Measurements from ENCODE around the gene DEPDC5. TPM values are rescaled to one million over a fixed set of nuclear protein-coding genes. Genes with fewer than 3 reads are reported as not detected.

DEPDC5 gene
- total RNA-seq, 3 donors from 2014 or later: 48.7 to 53.1 (median 49.5) TPM

- DNase-seq (no peak), ATAC-seq (no peak)
- intact Hi-C loops (cut with DNase I, micrococcal nuclease): no loop called here
- Histone ChIP-seq H3K36me3 (ENCODE audit: low read depth) (no peaks in the 10 kb centered on the region), H3K4me3 (no peak overlapping the region), H3K4me1 (ENCODE audit: low read depth) (peaks cover 9% of the 10 kb centered on the region), H3K9me3 (no peaks in the 10 kb centered on the region)
- TF ChIP-seq CTCF (IDR thresholded peaks at IDR 0.05): no peak
Measured at GRCh38 chr22:31876156-31876920, 122.5 kb downstream of the DEPDC5 start.

- H3K4me3 ChIP-seq: no peak overlapping the region
- H3K9me3 ChIP-seq: no peaks in the 10 kb centered on the region
- DNase-seq (no peak), ATAC-seq (no peak)
- no peak for TF ChIP-seq CTCF (IDR thresholded peaks at IDR 0.05)
- intact Hi-C loops (cut with DNase I, micrococcal nuclease): no loop called here
- no peaks in the 10 kb centered on the region for H3K4me1 ChIP-seq (ENCODE audit: low read depth)
- no peaks in the 10 kb centered on the region for H3K36me3 ChIP-seq (ENCODE audit: low read depth)
Measured at GRCh38 chr22:31879585-31879984, 125.8 kb downstream of the DEPDC5 start.

GRCh38 chr22:31881200-31881599 lies 127.4 kb downstream of the DEPDC5 start:
- Histone ChIP-seq H3K4me1 (ENCODE audit: low read depth) (no peaks in the 10 kb centered on the region), H3K36me3 (ENCODE audit: low read depth) (no peaks in the 10 kb centered on the region), H3K4me3 (no peak overlapping the region), H3K9me3 (no peaks in the 10 kb centered on the region)
- ATAC-seq: peak; percentile 80
- no peak for TF ChIP-seq CTCF (IDR thresholded peaks at IDR 0.05)
- peak in 1 of 3 donors; percentile 16 for DNase-seq
- intact Hi-C loops (cut with DNase I, micrococcal nuclease): no loop called here

- DNase-seq: no peak
- intact Hi-C loops (cut with DNase I, micrococcal nuclease): no loop called here
- peak; percentile 77 for ATAC-seq
Measured at GRCh38 chr22:31881865-31882264, 128.0 kb downstream of the DEPDC5 start.

GRCh38 chr22:31882971-31883370 lies 129.2 kb downstream of the DEPDC5 start:
- intact Hi-C loops (cut with DNase I, micrococcal nuclease): no loop called here
- no peaks in the 10 kb centered on the region for H3K36me3 ChIP-seq (ENCODE audit: low read depth)
- ATAC-seq: no peak
- no peak for DNase-seq
- H3K4me3 ChIP-seq: no peak overlapping the region
- H3K9me3 ChIP-seq: no peaks in the 10 kb centered on the region
- no peak for TF ChIP-seq CTCF (IDR thresholded peaks at IDR 0.05)
- no peaks in the 10 kb centered on the region for H3K4me1 ChIP-seq (ENCODE audit: low read depth)

More at GRCh38 chr22:31881865-31882264, 128.0 kb downstream of the DEPDC5 start:
- H3K4me1 ChIP-seq (ENCODE audit: low read depth): no peaks in the 10 kb centered on the region
- H3K9me3 ChIP-seq: no peaks in the 10 kb centered on the region
- TF ChIP-seq CTCF (IDR thresholded peaks at IDR 0.05): no peak
- H3K4me3 ChIP-seq: no peak overlapping the region
- no peaks in the 10 kb centered on the region for H3K36me3 ChIP-seq (ENCODE audit: low read depth)
